Non-pigmented ciliary epithelial cell (primary cell): ENCODE measurements around the gene MBNL2.
A peak's percentile ranks its signal among the peaks of the same experiment; 100 is the strongest.

Experiments
- DNase-seq: peaks from one replicate; pipeline ENCODE4 v3.0.0-alpha.2; 2010; ENCODE audit warnings: low read depth

The MBNL2 gene

GRCh38 chr13:97212004-97212403, 10.1 kb upstream of the MBNL2 start:
- DNase-seq = no peak

DNA sequence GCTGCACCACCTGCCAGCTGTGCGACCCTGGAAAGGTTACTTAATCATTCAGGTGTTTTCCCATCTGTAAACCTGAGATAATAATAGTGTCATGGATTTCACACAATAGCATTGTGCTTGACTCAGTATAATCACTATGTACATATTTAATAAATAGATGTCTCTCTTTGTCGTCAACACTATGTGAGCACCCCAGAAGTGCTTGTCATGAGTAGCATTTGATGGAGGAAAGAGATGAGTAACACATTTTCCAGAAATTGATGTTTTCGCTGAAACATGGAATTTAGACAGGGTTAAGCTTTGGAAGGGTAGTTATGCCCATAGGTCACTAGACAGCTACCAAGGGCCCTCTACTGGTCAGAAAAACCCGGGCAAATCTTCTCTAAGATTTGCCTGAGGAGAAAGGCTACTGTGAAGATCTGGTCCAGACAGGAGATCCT, 9.5 kb upstream of the MBNL2 start:
- DNase-seq = no peak

DNA sequence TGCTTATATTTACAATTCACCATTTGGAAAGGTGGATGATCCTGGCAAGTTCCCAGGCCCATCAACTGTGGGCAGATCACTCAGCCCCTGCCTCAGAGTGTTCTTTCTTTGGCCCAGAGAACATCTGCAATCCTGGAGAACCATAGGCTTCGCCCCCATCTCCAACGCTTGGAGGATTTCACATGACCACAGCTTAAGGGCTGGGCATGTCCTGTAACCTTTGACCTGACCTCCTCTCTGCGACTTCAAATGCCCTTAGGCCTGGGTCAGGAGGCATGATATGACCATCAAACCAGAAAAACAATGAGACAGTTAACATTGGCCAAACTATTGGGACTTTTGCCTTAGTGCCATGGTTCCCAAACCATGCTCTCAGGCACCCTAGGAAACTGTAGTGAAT, 7.2 kb upstream of the MBNL2 start:
- no peak for DNase-seq

DNA sequence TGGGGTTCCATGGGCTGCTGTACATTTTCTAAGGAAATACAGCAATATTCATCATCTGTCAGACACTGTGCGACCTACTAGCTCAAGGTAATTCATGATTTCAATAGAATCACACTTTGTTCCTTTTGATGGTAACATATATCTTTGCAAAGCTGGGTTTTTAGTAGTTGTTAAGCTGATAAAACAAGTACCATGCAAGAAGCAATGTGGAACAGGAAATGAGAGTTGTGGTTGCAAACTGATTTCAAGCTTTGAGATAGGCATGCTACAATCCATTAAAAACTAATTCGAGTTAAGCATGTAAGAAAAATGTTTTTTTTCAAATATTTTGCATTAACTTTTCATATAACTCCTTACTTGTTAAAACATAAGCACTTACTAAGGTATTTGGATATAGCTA, 6.8 kb upstream of the MBNL2 start:
- no peak for DNase-seq

- no peak for DNase-seq
Observed at GRCh38 chr13:97219226-97219625, 2.9 kb upstream of the MBNL2 start.

DNA sequence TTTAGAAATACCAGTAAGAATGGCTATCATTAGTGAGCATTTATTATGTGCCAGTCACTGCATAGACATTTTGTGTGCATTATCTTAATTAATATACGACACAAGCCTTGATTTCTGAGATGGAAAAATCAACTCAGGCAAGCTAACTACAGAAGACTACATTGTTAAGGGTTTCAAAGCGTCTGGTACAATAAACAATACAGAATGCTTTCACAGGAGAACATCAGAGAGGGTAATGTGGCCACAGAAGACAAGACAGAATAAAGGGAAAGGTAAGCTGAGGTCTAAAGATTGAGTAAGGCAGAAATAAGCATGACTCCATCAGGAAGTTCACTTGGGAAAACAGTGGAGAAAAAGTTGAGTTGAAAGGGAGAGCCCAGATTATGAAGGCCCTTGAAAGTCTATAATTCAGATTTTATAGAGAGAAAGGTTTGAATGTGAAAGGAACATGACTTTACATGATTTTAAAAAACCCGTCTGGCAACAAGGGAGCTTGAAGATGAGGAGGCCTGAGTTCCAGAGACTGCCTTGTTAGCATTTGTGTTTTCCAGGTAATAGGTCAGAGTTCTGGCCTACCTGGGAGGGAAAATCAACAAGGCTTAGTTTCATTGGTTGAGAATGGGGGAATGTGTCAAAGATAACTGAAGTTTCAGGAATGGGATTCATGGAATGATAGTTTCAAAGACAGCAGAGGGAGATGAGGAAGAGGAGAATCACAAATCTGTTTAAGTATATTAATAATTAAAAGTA, 1.8 kb upstream of the MBNL2 start:
- no peak for DNase-seq

DNA sequence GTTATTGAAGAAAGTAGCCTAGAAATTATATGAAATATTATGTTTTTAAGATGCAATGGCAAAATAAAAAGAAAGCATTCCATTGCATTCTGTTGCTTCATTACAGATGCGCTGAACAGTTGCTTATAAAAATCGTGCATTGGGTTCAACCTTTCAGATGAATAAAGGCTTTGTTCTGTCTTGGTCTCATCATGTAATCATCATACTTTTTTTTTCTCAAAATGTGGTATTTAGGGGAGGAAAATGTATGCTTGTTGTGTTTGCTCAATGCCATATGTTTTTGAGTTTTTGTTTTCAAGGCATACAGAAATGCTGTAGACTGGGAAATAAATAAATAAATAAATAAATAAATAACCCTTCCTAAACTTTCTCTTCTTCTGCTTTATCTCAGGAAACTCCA, 1.1 kb upstream of the MBNL2 start:
- DNase-seq = no peak

- no peak for DNase-seq
Observed at GRCh38 chr13:97221466-97221865, 667 bp upstream of the MBNL2 start.

DNA sequence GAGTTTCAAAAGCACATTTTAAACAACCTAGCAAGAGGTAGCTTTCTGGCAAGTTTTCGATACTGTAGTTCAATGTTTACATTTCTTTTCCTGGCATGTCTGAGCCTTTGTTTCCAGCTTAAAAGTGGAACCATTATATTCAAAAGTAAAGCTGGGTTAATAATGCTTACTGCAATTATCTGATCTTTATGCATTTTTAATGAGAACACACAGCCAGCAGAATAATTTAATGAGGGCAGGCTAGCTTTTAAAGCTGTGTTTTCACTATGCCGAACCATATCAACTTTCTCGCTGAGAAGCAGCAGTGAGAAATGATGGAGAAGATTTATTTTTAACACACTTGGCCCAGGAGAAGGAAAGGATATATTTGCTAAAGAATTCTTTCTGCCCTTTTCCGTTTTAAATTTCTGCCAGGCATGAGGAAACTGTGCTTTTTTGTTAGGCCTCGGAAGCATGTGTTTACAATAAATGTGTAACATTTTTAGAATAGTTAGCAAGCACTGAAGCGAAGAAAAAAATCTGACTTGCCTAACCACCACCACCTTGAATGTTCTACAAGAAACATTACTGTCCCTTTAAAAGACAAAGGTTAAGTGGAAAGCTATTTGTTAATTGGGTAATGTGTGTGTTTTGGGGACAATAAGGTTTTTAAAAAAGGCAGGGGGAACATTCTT, 1.0 kb downstream of the MBNL2 start:
- no peak for DNase-seq

GRCh38 chr13:97223711-97224541, 1.8 kb downstream of the MBNL2 start:
- DNase-seq = peak; percentile 86

- DNase-seq = no peak
Observed at GRCh38 chr13:97224544-97225300, 2.6 kb downstream of the MBNL2 start.

GRCh38 chr13:97225533-97225932, 3.4 kb downstream of the MBNL2 start:
- DNase-seq = no peak

DNA sequence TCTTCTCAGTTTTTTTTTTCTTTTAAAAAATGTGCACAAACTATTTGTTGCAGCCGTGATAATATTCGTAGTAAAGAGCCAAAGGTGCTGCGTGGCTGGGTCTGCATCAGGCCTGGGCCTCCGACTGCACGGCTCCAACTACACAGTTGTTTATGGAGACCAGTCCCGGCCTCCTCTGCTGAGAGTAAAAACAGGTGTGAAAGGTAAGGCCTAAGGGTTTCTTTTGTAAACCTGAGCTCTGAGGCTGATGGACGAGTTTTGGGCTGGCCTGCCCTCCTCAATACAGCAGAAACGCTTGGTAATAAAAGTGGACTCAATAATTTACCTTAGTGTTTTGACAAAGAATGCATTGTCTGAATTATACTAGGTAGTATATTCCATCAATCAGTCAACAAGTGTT, 3.9 kb downstream of the MBNL2 start:
- DNase-seq = no peak

GRCh38 chr13:97226788-97227627, 4.9 kb downstream of the MBNL2 start:
- no peak for DNase-seq

- DNase-seq = no peak
Observed at GRCh38 chr13:97228850-97229521, 6.9 kb downstream of the MBNL2 start.

GRCh38 chr13:97229699-97230098, 7.6 kb downstream of the MBNL2 start:
- no peak for DNase-seq

DNA sequence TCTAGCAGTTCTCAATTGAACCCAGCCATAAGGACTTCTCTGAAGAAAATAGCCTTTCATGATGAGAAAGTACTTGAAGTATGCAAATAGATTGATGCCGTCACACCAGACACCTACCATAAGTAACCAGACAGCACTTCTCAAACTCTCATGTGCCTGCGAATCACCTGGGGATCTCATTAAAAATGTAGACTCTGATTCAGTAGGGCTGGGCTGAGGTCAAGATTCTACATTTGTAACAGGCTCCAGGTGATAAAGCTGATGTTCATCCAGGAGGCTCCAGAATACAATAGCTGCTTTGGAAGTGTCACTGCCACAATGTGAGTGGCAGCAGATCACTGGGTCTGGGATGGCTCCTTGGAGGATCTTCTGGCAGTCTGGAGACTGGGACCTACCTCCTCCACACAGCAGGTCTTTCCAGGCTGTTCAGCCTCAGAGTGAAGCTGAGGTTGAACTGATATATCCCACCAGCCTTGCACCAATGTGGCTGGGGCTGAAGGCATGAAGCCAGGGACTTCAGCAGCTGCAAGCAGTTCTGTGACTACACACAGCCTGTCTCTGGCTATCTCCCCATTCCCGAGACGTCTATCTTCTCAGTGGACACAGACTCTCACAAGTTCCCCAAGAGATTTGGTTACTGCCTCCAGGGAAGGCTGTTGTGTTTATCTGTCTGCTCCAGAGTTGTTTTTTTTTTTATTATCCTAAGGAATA, 9.1 kb downstream of the MBNL2 start:
- no peak for DNase-seq

DNA sequence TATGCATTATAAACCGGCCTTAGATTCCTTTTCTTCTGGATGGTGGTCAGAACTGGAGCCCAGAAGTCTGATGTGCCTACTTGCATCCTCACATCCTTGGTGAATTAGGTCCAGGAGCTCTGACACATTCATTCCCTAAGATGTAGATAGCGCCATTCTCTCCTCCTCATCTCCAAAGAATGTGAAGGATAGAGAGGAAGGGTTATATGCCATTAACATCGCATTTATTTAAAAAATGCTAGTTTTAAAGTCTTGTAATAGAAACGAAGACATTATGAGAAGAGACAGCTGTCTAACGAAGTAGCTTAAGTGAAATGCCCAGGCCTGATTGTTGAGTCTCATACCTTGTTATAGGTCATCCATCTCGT, 9.7 kb downstream of the MBNL2 start:
- DNase-seq = no peak

- no peak for DNase-seq
Observed at GRCh38 chr13:97233499-97233898, 11.4 kb downstream of the MBNL2 start.

DNA sequence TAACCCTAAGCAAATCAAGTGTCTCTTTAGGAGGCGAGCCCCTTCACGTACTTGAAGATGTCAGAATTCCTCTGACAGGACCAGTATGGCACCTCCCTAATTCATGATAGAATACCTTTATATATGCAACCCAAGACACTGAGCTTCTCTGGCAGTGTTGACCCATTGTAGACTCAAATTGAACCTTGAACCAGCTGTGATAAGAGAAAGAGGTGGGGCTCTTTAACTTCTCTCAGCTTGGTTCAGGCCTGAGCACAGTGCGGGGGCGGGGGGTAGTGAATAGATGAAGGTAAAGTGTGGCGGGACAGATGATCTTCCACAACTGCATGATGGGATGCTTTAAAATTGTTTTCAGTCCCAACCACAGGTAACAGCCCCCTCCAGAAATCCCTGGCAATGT, 12.1 kb downstream of the MBNL2 start:
- no peak for DNase-seq
